Measurements from ENCODE around the gene TVP23A.
"Not testable (repeated sequence)": the region's sequence is repeated elsewhere in the genome, so short reads cannot be mapped to it uniquely, and the experiment has no call there.

Gene TVP23A

GRCh38 chr16:10835281-10835931 is 16.8 kb upstream of the TVP23A start:
- DNase-seq (ENCODE audit: low read depth, low spot score), result no peak

- no peak for DNase-seq (ENCODE audit: low read depth, low spot score)
These were observed 16.2 kb upstream of the TVP23A start for GRCh38 chr16:10834766-10835165.

- DNase-seq (ENCODE audit: low read depth, low spot score), result no peak
These were observed 15.5 kb upstream of the TVP23A start for GRCh38 chr16:10834130-10834529.

- no peak for DNase-seq (ENCODE audit: low read depth, low spot score)
These were observed 14.7 kb upstream of the TVP23A start for GRCh38 chr16:10833271-10833670.

- no peak for DNase-seq (ENCODE audit: low read depth, low spot score)
These were observed 13.6 kb upstream of the TVP23A start for GRCh38 chr16:10831894-10832886.

- DNase-seq (ENCODE audit: low read depth, low spot score), result not testable (repeated sequence)
These were observed 11.6 kb upstream of the TVP23A start for GRCh38 chr16:10830240-10830639.

GRCh38 chr16:10829390-10830098 is 10.9 kb upstream of the TVP23A start:
- not testable (repeated sequence) for DNase-seq (ENCODE audit: low read depth, low spot score)

GRCh38 chr16:10828851-10829366 is 10.3 kb upstream of the TVP23A start:
- DNase-seq (ENCODE audit: low read depth, low spot score), result no peak

- no peak for DNase-seq (ENCODE audit: low read depth, low spot score)
These were observed 9.2 kb upstream of the TVP23A start for GRCh38 chr16:10827691-10828341.

GRCh38 chr16:10824111-10824893 is 5.7 kb upstream of the TVP23A start:
- DNase-seq (ENCODE audit: low read depth, low spot score), result no peak

GRCh38 chr16:10822702-10823101 is 4.1 kb upstream of the TVP23A start:
- DNase-seq (ENCODE audit: low read depth, low spot score), result no peak

GRCh38 chr16:10820546-10820945 is 2.0 kb upstream of the TVP23A start:
- DNase-seq (ENCODE audit: low read depth, low spot score), result no peak

GRCh38 chr16:10817514-10817913 is 1.1 kb downstream of the TVP23A start:
- no peak for DNase-seq (ENCODE audit: low read depth, low spot score)

GRCh38 chr16:10813099-10813455 is 5.5 kb downstream of the TVP23A start:
- no peak for DNase-seq (ENCODE audit: low read depth, low spot score)

- DNase-seq (ENCODE audit: low read depth, low spot score), result no peak
These were observed 6.1 kb downstream of the TVP23A start for GRCh38 chr16:10812312-10813098.

GRCh38 chr16:10809706-10810105 is 8.9 kb downstream of the TVP23A start:
- DNase-seq (ENCODE audit: low read depth, low spot score), result no peak

GRCh38 chr16:10808850-10809249 is 9.7 kb downstream of the TVP23A start:
- DNase-seq (ENCODE audit: low read depth, low spot score), result no peak

- DNase-seq (ENCODE audit: low read depth, low spot score), result no peak
These were observed 10.4 kb downstream of the TVP23A start for GRCh38 chr16:10808218-10808617.

- DNase-seq (ENCODE audit: low read depth, low spot score), result no peak
These were observed 11.9 kb downstream of the TVP23A start for GRCh38 chr16:10806698-10807097.

GRCh38 chr16:10805334-10805733 is 13.3 kb downstream of the TVP23A start:
- no peak for DNase-seq (ENCODE audit: low read depth, low spot score)
